ENCODE results near the gene GABARAP. TPM values are rescaled to one million over a fixed set of nuclear protein-coding genes. Genes with fewer than 3 reads are reported as not detected.
"Not testable (repeated sequence)": the region's sequence is repeated elsewhere in the genome, so short reads cannot be mapped to it uniquely, and the experiment has no call there.

The GABARAP gene
- polyA plus RNA-seq, 4 donors: 327 to 487 (median 427) TPM

DNA sequence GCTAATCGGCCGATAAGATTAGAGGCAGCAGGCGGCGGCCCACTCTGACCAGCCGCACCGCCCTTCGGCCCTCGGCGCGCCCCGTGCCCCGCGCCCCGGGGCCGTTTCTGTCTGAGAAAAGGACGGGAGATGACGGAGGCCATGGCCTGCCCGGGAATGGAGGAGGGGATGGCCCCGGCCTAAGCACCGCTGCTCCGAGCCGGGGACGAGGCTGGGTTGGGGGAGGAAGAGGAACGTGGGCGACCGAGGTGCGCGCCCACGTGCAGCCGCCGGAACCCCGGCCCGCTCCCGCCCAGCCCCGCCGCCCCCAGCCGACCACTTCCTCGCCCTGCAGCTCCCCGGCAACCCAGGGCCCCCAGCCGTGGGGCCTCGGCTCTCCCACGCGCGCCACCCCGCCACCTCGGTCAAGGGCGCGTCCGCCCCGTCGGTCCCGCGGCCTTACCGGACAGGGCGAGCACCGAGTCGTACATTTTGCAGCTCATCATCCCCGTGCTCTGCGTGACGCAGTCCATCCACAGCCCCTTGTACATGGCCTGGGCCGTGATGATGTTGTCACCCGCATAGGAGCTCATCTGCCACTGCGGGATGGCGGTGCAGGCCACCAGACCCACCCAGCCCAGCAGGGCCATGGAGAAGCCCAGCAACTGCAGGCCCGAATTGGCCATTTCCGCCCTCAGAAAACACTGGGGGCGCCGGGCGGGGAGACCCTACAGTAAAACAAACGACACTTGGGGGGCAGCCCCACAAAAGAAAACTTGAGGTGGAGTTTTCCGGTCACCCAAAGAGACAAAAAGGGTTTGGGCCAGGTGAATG is 19.3 kb upstream of the GABARAP start:
- DNase-seq (ENCODE audit: low read depth in 4 of 4, low spot score in 3 of 4): no peak

DNA sequence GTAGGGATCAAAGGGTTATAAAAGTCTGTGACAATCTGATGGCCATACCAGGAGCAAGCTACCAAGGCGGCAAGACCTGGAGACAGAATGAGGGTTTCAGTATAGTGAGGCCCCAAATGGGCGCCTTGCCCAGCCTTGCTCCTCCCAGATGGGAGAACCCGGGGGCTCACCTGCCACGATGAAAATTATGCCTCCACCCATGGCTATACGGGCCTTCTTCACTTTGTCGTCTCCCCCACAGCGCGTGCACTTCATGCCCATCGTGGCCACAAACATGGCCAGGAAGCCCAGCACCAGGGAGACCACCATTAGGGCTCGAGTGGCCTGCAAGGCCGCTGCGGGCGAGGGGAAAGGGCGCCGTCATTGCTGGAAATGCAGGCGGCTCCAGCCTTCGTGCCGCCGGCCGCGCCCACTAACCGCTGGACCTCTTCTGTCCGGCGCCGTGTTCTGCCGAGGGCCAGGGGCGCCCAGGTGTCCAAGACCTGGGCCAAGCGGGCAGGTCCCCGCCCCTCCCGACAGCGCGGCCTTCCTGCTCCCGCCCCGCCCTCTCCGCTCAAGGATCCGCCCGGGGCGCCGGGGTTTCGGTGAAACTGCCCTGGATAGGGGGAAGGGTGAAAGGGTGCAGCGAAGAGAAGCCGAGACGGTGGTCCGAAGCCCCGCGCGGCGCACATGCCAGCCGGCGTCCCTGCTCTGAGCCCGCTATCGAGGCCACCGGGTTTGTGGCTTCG is 18.6 kb upstream of the GABARAP start:
- no peak for DNase-seq (ENCODE audit: low read depth in 4 of 4, low spot score in 3 of 4)

DNA sequence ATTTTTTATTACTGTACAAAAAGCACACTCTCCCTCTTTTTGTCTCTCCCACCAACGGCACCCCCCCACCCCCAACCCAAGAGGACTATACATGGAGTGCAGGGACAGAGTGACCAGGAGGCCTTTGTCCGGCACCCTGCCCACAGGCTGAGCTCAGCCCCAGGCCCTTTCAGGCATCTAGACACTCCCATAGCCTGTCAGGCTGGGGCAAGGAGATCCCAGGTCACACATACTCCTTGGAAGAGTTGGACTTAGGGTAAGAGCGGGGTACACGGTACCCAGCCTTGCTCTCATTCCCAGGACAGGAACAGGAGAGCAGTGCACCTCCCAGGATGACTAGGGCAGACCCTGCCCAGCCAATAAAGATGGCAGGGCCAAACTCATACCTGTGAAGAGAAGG is 17.9 kb upstream of the GABARAP start:
- no peak for DNase-seq (ENCODE audit: low read depth in 4 of 4, low spot score in 3 of 4)

DNA sequence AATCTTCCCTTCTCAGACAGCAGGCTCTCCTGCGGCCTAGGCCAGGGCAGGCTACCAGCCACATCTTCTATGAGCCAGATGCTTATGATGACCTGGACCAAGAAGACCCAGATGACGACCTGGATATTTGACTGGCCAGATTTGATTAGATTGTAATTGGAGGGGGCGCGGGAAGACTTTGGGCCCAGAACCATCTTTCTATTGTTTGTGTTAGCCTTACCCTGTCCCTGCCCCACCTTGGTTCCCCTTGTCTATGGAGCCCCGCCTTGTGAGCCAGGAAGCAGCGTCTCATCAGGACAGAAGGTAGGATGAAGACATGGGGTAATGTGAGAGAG is 17.3 kb upstream of the GABARAP start:
- no peak for DNase-seq (ENCODE audit: low read depth in 4 of 4, low spot score in 3 of 4)

DNA sequence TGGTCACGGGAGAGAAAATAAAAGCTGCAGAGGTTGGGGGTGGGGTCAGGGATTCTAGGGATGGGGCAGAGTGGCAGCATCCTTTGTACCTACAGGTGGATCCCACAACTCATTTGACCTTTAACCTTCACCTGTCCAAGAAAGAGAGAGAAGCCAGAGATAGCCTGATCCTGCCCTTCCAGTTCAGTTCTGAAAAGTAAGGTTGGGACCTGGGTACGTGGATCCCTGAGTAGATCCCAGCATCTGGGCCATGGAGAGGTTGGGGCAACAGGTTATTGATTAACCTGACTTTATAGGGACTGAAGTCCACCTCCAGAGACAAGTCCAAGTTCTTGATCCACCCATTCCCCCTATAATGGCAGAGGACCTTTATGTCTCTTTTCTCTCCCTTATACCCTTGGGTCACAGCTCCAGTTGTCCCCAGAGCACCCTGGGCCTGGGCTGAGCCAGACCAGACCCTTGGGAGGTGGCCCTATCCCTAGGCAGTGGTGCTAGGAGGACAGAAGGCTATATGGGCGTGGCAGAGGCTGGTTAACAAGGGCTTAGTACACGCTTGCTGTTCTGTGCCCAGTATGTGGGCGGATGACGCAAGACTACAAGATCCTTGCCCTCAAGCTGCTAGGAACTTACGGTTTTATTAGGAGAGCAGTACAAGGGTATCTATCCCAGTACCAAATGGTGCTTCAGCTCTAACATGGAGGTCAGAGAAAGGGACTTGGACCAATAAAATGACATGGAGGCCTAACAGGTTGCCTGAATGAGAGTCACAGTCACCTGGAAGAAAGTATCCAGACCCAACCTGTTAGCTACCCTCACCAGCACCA is 16.7 kb upstream of the GABARAP start:
- DNase-seq (ENCODE audit: low read depth in 4 of 4, low spot score in 3 of 4): no peak

DNA sequence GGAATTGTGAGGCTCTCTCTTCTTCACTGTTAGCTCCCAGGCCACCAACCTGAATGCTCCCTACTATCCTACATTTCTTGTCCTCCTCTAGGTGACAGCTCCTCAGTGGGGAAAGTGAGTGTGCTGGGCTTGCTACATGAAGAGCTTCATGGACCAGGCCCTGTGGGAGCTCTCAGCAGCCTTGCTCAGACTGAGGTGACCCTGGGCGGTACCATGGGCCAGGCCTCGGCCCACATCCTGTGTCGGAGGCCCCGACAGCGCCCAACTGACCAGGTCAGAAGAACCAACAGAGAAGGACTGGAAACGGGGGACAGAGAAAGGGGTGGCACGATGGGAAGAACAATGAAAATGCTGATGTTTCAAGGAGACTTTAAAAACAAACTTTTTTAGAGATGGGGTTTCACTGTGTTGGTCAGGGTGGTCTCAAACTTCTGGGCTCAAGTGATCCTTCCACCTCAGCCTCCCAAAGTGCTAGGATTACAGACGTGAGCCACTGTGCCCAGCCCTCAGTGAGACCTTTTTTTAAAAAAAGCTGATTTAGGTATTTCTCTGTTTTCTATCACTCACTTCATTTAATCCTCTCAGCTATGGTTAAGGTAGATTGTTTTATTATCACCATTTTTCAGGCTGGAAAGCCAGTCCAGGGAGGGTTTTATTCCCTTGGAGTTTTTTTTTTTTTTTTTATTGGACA is 14.7 kb upstream of the GABARAP start:
- DNase-seq (ENCODE audit: low read depth in 4 of 4, low spot score in 3 of 4): no peak

DNA sequence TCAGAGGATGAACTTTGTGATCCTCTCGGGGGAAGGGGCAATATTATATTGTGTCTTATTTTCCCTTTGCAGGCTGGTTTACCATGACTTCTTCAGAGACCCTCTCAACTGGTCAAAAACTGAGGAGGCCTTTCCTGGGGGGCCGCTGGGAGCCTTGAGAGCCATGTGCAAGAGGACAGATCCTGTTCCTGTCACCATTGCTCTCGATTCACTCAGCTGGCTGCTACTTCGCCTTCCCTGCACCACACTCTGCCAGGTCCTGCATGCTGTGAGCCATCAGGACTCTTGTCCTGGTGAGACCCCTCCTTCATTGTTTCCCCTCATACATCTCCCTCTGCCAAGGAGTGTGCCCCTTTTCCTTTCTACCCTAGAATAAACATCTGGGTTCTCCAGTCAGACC is 12.3 kb upstream of the GABARAP start:
- no peak for DNase-seq (ENCODE audit: low read depth in 4 of 4, low spot score in 3 of 4)

DNA sequence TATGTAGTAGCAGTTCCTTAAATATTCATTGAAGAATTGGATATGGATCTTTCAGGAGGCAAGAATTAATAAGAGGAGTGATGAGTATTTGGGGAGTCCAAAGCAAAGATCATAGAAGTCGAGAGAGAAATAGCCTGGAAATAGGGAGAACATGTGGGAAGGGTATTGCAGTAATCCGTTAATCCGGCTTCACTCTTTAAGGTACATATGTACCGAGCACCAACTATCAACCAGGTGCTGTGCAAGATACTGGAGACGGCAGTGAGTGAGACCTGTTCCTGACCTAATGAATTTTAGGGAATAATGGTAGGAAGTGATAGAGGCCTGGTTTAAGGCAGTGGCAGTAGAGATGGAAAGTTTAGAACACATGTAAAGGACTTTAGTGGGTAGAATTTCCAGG is 10.8 kb upstream of the GABARAP start:
- DNase-seq (ENCODE audit: low read depth in 4 of 4, low spot score in 3 of 4): no peak

DNA sequence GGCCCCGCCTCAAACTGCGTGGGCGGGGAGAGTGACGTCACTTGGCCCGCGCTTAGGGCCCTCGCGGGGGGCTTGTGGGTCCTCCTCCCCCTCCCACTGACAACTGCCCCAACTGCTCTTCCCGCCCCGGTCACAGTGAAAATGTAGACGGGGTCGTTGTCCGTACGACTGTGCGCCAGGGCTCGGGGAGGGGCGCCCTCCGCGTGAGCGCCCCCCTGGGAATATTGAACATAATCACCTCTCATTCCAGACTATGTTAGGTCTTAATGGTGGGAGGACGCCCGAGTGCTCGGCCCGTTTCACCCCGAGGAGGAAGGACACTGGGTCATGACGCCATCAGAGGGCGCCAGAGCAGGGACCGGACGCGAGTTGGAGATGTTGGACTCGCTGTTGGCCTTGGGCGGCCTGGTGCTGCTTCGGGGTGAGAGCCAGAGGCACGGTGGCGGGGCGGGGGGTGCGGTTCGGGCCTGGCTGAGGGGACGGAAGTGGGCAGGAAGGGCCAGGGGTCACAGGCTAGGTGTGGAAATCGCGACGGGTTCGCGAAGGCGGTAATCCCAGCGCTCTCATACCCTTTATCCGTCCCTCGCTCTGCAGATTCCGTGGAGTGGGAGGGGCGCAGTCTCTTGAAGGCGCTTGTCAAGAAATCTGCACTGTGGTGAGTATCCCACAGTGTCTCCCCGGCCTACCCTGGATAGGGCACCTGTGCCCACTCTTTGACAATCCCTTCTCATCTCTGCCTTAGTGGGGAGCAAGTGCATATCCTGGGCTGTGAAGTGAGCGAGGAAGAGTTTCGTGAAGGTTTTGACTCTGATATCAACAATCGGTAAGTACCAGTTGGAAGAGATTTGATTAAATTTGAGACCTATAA is 10.2 kb upstream of the GABARAP start, which contains the start of gene ELP5:
Gene ELP5 (plus strand): TSS at position 40 of the 868 bp plus-strand sequence. CDS start 336 bp downstream, at position 376.
- peak in 2 of 4 donors; percentile 87 to 89 for DNase-seq (ENCODE audit: low read depth in 4 of 4, low spot score in 3 of 4)

DNA sequence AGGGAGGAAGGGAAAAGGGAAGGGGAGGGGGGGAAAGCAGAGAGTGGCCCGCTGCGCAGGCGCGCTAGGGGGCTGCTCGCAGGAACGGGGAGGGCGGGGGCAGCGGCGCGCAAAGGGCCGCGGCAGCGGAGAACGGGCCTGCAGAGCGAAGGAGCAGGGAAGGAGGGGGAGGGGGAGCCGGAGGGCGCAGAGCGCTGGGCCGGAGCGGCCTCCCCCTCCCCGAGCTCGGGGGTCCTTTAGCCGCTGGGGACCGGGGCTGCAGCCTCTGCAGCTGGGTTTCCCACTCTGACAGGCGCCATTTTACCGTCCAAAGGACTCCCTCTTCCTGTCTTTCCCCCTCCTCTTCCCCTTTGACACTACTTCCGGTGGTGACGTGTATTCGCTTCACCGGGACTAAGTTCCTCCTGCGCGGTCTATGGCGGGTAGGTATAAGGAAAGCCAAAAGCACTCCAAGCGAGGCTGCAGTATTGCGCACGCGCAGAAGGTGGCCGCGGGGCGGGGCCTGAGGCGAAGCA is 9.5 kb upstream of the GABARAP start, which contains the start of gene CTDNEP1:
Gene CTDNEP1 (minus strand): TSS at position 74 of the 515 bp plus-strand sequence. CDS start 438 bp downstream, outside the sequence.
- DNase-seq (ENCODE audit: low read depth in 4 of 4, low spot score in 3 of 4): peak; percentile 100

DNA sequence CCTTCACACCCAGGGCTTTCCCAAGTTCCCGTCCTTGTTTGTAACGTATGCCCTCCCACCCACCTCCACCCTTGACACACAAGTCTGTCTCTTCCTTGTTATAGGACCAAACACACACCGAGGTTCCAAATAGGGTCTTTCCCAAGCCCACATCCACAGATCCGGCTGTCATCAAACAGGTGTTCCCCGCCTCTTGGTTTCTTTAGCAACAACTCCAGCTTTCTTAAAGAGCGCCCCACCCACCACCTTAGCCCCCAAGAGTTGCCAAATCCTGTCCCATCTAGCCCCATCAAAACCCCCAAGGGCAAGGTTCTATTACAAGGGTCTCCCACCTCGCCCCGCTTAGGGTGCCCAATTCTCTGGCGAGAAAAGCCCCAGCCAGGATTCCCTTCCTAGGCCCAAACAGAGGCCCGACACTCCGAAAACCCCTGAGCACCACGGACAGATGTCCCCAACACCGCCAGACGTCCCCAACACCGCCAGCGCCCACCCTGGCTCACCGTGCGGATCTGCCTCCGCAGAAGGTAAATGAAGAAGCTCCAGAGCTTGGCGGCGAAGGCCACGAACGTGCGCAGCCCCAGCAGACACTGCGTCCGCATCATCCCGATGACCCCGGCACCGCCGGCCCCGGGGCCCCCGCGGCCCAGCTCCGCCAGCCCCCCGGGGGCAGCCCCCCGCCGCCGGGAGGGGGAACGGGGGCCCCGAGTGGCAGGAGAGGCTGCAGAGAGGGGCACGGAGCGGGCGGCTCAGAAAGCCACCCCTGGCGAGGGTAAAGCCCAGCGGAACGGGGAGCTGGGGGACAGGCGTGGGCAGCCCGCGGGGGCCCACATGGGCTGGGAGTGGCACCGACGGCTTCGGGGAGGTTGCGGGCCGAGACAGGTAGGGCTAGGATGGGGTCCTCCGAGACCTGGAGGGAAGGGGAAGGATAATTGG is 8.7 kb upstream of the GABARAP start:
- no peak for DNase-seq (ENCODE audit: low read depth in 4 of 4, low spot score in 3 of 4)

DNA sequence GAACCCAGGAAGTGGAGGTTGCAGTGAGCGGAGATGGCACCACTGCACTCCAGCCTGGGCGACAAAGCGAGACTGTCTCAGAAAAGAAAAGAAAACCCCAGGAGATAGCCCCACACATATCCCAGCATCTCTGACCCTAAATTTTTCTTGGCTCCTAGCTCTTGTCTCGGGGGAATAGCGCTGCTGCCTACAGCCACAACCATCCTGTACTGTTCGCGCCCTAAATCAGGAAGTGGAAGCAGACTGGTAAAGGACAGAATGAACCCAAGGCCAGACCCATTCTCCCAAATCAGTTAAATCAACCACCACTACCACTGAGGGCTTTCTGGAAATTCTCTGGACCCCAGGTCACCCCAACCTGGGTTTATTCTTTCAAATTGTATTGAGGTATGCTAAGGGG is 7.6 kb upstream of the GABARAP start:
- no peak for DNase-seq (ENCODE audit: low read depth in 4 of 4, low spot score in 3 of 4)

DNA sequence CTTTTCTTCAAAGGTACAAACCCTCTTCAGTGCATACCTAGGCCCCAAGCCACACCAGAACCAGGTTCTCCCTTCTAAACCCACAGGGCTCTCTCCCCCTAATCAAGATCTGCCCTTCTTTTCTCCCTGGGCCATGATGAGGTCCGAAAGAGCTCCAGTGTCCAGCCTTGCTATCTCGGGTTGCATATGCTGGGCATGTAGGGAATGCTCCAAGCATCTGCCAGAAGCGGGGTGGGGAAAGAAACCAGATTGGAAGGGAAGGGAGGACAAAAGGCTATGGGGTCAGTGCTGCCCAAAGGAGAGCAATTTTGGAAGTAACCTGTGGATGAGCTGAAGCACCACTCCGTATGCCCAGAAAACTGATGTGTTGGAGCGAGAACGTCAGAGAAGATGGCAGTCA is 7.0 kb upstream of the GABARAP start:
- DNase-seq (ENCODE audit: low read depth in 4 of 4, low spot score in 3 of 4): no peak

DNA sequence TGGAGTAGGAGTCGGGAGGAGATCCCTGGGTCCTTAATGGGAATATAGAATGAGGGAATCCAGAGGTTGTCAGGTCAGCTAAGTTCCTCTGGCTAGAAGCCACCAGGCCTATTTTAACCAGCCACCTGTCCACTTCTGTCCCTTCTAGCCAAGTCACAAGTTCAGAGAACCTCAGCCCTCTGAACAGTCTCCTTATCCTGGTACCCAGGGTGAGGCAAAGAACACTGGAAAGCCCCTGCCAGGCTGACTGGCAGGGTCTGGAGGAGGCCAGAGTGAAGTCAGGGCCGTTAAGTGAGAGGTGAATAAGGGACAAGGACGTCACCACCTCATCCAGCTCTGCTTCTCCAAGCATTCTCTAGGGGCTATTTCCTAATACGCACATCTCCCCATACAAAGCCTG is 6.5 kb upstream of the GABARAP start:
- no peak for DNase-seq (ENCODE audit: low read depth in 4 of 4, low spot score in 3 of 4)

DNA sequence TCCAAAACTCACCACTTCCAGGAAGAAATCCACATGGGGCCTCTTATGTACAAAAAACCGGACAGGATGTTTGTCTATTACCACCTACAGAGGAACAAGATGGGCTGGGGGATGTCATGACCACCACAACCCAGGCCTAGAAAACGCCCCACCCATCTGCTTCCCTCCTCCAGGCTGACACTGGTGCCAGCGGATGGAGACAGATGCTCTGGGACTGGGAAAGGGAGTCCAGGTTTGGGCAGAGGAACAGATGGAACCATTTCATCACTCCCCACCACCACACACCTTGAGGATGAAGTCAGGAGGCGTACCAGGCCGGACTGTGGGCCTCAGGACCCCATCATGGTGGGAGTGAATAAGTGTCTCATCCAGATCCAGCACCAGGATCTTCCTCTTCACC is 4.5 kb upstream of the GABARAP start:
- no peak for DNase-seq (ENCODE audit: low read depth in 4 of 4, low spot score in 3 of 4)

DNA sequence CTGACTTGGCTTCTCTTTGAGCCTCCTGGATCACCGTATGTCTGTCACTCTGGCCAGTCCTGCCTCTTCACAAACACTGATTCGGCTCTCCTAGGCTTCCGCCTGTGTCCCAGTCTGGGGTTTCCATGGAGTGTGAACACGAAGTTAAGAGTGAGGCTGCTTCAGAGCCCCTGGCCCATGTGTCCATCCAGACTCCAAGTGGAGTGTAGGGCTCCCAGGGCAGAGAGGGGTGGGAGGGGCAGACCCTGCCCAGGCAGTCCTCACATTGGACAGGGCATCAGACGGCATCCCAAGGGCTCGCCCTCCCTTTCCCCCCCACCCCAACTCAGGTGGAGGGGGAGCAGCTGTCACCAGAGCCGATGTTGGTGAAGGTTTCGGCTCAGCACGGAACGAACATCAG is 1.6 kb upstream of the GABARAP start:
- not testable (repeated sequence) for DNase-seq (ENCODE audit: low read depth in 4 of 4, low spot score in 3 of 4)

DNA sequence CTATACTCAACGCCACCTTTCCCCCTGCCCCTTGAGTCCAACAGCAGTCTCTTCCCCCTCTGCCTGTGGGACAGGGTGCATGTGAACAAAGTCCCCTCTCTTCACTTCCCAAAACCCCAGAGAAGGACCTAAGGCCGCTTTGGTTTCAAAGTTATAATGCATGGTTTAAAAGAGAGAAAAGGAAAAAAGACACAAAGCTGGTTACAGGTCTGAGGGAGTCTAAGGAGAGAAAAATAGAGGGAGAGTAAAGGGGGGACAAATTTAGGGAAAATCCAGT is 1.1 kb upstream of the GABARAP start:
- DNase-seq (ENCODE audit: low read depth in 4 of 4, low spot score in 3 of 4): no peak

DNA sequence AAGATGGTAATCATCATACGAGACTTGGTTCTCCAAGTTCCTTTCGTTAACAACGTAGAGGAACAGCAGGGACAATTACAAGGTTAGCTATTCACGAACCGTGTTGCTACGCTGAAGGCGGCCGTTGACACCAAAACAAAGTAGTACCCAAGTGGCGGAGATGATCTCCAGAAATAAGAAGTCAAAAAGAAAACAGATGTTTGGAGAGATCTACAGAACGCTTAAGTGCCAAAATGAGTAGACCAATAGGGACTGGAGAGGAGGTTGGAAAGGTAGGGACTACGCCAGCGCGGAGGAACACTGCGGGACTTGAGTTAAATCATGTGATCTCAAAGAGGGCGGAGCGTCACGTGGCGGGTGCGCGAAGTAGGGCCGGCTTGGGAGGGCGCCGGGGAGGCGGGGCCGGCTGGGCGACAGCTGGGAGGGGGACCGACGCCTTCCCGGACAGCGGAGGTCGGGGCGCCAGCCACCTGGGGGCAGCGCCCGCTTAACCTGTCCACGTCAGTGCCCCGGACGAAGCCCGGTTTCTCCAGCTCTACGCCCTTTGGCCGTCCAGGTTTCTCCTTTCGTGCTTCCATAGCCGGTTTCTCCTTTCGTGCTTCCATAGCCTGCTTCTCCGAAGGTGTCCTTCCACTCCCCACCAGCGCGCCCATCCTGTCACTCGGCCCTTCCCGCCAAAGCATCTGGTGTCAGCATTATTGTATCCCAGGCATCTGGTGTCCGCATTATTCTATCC is 636 bp upstream of the GABARAP start:
- peak; percentile 93 to 97 (median 96) for DNase-seq (ENCODE audit: low read depth in 4 of 4, low spot score in 3 of 4)

Data from left renal pelvis (tissue), 4 donors.